IPS DF 19.7 (cell line): ENCODE data around the gene YTHDF2.
"Not testable (repeated sequence)": the region's sequence is repeated elsewhere in the genome, so short reads cannot be mapped to it uniquely, and the experiment has no call there.

Experiments used
- DNase-seq: peaks from one replicate; pipeline ENCODE4 v3.0.0-alpha.2; 2013; ENCODE audit warnings: low read depth, low spot score

Gene YTHDF2

DNA sequence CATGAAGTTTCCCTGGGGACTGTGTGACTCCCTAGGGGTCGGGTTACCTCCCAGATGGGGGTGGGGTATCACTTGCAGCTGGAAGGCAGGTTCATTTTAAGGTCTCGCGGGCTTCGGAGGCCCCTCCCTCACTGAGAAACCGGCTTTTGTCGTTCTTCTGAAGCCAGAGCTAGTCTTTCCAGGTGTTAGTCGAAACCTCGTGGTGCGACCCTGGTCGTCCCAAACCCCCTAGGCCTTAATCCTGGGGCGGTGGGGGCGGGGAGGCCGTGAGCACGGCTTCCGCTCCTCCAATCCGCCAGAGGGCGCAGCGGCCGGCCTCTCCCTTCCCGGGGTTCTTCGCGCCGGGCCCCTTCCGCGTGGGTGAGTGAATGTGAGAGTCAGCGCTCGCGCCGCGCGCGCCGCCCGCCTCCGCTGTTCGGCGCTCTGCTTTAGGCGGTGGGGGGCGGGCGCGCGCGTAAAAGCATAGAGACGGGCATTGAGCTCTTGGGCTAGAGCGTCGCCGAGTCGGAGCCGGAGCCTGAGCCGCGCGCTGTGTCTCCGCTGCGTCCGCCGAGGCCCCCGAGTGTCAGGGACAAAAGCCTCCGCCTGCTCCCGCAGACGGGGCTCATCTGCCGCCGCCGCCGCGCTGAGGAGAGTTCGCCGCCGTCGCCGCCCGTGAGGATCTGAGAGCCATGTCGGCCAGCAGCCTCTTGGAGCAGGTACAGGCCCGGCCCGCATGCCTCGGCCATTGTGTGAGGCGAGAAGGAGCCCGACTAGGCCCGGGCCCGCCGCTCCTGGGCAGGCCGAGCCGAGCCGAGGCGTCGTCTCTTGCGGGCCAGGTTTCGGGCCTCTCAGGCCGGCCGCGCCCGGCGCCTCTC lies at the start of gene YTHDF2:
Gene YTHDF2, plus strand, starts transcription at position 491 of the 857 bp plus-strand sequence. Its CDS starts 181 bp downstream, at position 672.
- DNase-seq = peak; percentile 98

DNA sequence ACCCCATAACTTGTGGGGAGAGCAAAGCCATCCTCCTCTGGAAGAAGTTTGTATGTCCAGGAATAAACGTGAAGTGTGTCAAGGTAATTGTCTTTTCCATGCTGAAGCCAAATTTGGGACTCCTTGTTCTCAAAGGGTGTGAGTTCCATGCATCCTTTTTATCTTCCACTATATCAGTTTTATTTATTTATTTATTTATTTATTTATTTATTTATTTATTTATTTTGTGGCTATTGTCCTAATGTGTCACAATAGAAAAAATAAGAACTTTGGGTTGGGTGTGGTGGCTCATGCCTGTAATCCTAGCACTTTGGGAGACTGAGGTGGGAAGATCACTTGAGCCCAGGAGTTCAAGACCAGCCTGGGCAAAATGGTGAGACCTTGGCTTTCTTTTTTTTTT lies 45.1 kb upstream of the YTHDF2 start:
- not testable (repeated sequence) for DNase-seq

DNA sequence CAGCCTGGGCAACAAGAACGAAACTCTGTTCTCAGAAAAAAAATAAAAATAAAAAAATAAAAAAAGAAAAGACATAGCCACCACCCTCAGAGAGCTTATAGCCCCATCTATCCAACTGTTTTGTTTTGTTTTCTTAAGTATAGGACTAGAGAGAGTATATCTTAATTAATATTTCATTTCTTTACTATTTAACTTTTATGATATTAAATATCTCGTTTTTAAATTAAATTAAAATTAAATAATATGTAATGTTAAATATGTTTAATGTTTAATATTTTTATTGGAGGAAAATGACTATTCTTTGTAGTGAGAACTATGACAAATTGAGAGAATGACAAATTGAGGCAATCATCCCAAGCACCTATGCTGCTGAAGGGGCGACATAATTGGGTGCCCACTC lies 33.1 kb upstream of the YTHDF2 start:
- DNase-seq = no peak

DNA sequence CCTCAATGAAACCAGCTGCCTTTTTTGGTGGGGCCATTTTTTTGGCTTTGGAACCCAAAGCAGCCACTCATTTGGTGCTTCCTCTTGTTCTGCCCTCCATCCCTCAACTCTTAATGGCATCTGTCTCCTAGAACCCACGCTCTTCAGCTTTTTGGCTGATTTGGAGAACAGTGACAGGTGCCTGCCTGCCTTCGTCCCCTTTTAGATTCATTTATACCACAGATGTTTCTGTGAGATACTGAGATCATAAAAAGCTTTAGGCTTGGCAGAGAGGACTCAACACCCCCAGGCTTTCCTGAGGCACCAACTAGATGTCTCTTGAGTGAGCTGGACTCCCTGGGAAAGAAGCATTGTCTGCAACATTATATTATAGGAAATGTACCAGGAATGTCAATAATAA lies 20.4 kb upstream of the YTHDF2 start:
- no peak for DNase-seq

DNA sequence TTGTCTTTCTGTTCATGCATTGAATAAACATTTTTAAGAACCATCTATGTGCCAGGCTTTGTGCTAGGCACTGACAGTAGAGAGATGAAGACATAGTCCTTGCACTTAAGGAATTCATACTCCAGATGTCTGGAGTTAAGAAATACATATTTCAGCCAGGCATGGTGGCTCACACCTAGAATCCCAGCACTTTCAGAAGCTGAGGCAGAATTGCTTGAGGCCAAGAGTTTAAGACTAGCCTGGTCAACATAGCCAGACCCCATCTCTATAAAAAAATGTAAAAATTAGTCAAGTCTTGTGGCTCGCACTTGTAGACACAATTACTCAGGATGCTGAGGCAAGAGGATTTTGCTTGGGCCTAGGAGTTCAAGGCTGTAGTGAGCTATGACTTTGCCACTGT lies 18.6 kb upstream of the YTHDF2 start:
- no peak for DNase-seq

DNA sequence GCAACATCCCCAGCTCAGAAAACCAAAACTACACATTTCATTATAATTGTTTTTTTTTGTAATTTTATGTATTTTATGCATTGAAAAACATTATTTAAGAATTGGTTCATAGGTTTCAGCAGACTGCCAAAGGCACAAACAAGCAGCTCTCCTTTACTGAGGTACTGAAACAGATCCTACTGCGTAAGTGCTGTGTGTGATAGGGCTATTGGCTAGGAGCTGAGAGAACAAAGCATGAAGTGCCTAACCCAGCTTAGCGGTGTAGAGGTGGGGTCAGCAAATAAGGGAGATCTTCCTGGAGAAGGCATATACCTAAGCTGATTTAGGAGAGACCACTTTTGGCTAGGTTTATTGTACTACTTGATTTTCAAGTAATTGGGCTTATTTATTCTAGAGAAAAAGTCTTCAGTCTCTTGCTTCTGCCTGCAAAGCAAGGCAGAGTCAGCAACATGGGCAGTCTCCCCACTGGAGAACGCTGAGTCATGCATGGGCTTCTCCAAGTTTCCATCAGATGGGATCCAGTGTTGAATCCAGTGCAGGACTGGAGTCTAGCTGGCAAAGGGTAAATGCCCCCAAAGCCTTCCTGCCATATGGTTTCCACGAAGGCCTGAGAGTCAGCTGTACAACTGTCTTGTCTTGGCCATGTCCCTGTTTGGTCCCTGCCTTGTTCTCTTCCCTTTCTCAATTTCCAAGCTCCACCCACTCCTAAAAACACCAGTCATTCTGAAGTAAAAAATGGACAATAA lies 18.0 kb upstream of the YTHDF2 start:
- no peak for DNase-seq

DNA sequence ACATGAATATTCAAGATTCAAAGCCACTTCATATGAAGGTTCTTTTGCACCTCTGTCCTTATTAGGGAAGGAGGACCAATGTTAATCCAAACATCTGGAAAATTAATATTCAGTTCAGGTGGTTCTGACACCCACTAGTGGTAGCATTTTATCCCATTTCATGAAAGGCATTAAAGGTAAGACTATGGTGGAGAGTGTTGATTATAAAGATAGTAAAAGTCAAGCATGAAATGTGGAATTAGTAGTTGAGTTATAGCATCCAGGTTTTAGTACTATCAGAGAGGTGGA lies 17.5 kb upstream of the YTHDF2 start:
- DNase-seq = no peak

DNA sequence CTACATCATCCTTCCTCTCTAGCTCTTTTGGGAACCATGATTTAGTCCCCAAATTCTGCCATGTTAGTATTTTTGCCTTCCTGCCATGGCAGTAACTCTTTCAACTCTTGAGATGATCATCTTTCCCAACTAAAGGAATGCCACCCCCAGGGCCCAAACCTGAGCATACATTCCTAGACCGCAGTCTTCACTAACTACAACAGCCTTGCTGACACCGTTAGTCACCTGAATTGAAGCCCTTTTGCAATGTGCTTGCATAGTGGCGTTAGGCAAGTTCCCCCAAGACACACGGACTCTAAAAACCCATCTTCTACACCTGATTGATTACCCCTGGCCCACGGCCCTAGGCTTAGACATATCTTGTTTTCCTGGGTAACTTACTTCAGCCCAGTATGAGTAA lies 16.4 kb upstream of the YTHDF2 start:
- DNase-seq = no peak

DNA sequence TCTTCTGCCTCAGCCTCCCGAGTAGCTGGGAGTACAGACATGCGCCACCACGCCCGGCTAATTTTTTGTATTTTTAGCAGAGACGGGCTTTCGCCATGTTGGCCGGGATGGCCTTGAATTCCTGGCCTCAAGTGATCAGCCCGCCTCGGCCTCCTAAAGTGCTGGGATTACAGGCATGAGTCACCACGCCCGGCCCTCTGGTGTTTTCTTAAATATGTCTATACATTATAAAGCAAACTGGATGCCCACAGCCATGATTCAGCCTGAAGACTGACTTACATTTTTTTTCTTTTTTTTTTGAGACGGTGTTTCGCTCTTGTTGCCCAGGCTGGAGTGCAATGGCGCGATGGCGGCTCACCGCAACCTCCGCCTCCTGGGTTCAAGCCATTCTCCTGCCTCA lies 14.8 kb upstream of the YTHDF2 start:
- not testable (repeated sequence) for DNase-seq

DNA sequence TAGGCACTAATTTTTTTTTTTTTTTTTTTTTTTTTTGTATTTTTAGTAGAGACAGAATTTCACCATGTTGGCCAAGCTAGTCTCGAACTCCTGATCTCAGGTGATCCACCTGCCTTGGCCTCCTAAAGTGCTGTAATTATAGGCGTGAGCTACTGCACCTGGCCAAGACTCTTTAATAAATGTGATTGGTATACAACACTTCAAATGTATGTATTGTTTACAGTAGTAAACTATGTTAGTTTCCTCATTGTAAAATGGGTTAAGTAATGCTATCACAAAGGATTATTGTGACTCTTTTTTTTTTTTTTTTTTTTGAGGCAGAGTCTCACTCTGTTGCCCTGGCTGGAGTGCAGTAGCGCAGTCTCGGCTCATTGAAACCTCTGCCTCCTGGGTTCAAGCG lies 11.4 kb upstream of the YTHDF2 start:
- not testable (repeated sequence) for DNase-seq

DNA sequence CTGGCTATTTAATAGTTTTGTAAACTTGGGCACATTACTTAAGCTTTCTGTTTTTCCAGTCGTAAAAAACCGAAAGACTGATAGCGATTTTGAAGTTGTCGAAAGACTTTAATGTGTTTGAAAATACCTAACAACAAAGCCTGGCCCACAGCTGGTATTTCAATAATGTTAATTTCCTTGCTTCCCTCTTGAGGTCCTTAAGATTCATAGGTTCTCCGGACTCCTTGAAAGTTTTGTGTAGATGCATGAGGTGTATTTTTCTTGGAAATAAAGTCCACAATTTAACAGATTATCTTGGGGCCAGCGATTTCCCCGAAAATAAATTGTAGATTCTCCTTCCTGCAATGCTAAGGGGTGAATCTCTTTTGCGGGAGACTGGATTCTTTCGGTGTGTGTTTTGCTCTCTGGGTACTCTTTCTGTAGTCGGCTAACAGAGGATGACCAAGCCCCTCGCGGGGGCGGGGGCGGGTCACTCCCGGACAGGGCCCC lies 735 bp upstream of the YTHDF2 start:
- no peak for DNase-seq

DNA sequence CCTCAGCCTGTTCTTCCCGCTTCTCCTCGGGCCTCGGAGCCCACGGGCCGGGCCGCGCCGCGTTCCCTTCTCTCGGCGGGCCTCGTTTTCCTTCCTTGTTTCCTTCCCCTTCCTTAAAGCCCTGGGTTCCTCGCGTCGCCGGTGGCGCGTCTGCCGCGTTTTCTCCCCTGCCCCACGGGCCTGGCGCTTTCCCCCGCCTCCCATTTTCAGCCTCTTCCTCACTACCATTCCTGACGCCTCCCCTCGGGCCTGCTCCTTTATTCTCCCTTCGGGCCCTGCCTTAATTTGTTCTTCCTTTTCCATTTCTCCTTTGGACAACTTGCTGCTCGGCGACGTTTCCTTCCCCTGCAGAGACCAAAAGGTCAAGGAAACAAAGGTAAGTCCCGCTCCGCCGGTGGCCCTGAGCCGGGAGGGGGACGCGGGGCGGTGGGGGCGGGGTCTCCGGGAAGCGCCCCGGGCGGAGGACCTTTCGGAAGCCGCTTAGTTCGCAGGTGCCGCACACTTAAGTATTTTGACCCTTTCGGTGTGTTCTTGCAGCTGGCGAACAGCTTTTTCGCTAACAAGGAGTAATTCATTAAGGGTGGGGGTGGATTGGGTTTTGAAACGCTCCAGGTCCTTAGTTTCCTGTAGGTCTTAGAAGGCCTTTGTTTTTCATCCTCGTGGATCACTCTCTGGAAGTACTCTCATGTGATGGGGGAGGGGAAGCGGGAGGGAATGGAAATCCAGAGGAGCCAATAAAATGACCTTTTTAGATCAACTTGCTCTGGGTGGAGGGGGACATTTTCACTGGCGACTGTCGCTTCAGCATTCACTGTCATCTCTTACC lies 780 bp downstream of the YTHDF2 start:
- peak; percentile 33 for DNase-seq

DNA sequence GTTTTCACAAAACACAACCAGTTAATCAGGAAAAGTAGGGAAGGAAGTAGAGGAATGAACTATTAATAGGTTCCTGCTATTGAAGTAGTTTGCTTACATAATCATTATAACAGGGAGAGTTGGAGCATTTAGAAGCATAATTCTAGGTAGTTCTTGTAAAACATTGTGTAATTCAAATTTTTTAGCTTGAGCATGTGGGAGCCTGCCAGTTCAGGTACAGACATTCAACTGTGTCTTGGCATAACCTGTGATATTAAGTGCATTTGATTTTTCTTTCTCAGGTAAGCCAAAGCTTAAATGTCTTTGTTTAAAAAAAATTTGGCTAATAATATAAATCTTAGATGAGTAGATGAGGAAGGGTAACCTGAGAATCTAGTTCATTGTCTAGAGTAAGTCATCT lies 3.4 kb downstream of the YTHDF2 start:
- DNase-seq = no peak

DNA sequence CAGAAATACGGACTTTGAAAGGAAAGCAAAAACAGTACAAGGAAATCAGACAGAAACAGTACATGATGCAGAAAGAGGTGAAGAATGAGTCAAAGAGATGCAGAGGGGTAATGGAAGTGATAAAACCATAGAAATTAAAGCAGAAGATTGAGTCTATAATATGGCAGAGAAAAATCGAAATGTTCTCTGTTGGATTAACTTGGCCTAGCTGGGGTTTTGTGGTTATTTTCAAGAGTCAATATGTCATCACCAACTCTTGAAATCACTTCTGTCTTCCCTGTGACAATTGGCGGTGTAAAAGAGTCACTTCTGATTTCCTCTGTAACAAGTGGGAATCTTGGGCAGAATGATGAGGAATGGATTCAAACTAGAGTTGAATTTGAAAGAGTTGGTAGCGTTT lies 7.4 kb downstream of the YTHDF2 start:
- DNase-seq = no peak

DNA sequence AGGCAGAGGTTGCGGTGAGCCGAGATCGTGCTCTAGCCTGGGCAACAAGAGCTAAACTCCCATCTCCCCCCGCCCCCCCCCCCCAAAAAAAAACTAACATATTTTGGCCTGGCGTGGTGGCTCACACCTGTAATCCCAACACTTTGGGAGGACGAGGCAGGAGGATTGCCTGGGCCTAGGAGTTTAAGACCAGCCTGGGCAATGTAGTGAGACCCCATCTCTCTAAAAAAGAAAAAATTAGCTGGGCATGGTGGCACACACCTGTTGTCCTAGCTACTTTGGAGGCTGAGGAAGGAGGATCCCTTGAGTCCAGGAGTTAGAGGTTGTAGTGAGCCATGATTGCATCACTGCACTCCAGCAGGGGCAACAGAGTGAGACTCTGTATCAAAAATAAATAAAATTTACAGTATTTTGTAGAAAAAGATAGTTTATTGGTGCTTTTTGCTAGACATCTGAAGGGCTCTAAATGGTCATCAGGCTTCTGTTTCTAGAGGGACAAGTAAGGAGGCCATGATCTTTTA lies 9.0 kb downstream of the YTHDF2 start:
- DNase-seq = no peak

DNA sequence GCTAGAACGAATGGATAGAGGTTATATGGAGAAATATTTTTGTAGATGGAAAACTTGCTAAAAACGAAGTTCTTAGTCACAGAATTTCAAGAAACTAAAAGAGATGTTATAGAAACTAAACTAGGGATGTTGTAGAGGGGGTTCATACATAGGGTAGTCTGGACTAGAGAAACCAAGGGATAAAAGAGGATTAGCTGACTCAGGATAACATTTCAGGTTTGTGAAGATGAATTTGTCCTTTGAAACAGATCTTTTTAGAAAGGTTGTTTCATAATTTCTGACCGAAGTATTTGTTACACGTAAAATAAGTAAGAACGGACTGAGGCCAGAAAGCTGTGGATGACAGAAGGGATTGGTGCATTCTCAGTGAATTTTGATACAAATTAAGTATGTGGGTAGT lies 13.6 kb downstream of the YTHDF2 start:
- no peak for DNase-seq

DNA sequence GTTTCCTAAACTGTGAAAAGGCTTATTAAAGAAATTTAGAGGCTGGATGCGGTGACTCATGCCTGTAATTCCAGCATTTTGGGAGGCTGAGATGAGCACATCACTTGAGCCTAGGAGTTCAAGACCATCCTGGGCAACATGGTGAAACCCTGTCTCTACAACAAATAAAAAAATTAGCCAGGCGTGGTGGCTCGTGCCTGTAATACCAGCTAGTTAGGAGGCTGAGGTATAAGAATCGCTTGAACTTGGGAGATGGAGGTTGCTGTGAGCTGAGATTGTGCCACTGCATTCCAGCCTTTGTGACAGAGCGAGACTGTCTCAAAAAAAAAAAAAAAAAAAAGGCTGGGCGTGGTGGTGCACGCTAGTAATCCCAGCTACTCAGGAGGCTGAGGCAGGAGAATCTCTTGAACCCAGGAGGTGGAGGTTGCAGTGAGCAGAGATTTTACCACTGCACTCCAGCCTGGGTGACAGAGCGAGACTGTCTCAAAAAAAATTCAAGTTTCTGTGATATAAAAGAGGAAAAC lies 14.1 kb downstream of the YTHDF2 start:
- DNase-seq = not testable (repeated sequence)

DNA sequence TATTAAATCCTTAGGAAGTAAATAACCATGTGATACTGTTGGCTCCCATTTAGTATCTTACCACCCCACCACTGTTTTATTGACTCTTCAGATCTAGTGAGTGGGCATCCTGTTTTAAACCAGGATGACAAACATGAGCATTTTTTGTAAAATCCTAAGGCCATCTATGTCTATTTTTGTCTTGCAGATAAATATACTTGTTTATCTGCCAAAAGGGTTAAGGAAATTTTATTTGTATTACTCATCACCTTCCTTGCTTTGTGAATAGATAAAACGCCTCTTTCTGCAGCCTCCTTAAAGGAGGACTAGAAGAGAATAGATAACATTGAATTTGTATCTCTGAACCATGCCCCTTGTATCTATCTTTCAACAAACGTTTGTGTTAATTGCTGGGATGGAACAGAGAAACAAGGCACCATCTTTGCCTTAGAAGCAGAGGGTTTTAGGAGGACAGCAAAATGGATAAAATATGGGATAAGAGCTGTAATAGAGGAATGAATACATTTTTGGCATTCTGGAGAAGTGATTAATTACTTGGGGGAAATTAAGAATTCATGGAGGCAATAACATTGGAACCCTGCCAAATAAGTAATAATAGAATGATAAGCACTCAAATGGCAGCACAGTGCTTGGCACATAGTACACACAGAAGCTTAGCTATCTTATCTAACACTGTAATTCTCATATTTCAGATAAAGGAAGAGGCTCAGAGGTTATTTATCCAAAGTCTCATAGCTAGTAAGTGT lies 14.7 kb downstream of the YTHDF2 start:
- DNase-seq = no peak

DNA sequence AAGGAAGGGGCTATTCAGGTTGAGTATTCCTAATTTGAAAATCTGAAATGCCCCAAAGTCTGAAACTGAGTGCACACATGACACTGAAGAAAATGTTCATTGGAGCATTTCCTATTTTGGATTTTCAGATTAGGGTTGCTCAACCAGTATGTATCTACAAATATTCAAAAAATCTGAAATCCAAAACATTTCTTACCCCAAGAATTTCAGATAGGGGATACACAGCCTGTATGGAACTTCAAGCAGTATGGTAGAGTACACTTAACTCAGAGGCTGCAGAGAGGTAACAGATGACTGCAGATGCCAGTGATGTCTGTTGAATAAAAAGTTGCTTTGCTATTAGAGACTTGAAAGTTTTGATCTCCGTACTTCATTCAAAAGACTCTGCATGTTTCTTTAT lies 19.0 kb downstream of the YTHDF2 start:
- DNase-seq = no peak

DNA sequence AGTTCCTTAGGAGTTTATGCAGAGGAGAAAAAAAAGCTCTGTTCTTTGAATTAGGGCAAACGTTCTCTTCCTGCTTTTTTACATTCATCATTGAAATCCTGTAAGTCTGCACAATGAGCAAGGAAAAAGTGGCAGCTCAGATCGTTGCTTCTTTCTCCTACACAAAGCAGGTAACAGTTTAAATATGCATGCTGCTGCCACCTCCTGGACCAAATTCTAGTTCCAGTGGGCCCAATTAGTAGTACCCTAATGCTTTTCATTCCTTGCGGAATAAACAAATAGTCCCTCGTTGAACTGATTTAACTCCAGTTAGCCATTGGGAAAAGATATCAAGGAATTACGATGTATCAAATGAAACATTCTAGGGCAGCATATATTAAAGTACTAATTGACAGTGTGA lies 20.1 kb downstream of the YTHDF2 start:
- DNase-seq = no peak

DNA sequence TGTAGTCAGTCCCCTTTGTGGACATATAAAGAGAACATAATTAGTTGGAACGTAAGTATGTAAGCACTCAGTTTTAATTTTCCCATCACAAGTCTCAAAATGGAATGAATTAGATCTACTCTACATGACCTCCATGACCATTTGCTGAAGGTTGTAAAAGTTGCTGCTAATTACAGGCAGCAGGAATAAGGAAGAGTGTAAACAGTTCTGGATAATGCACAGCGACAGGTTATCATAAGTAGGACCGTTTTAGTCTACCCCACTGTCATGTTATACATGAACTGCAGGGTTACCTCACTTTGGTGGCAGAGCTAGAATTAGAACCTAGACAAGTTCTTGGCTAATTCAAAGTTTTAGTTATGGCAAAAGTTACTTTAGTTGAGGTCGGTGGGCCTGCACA lies 21.7 kb downstream of the YTHDF2 start:
- no peak for DNase-seq
